ENCODE data around the gene TECRL. TPM values are rescaled to one million over a fixed set of nuclear protein-coding genes. Genes with fewer than 3 reads are reported as not detected.

The TECRL gene
- total and polyA plus RNA-seq, 2 of the 4 experiments (the other 2 are of a cell fraction), result not detected

Small RNA genes within 50 kb of the gene (microRNA-seq; reads per million reads assigned to microRNA genes)
- gene RNU6-191P (ENCODE audit: insufficient read depth, insufficient read length), result not detected

Small RNA genes within 50 kb of the gene (small RNA-seq; reads per million reads assigned to genes)
- 0 reads per million in 5 experiments for gene RNU6-191P
